Stimulated activated CD8-positive, alpha-beta memory T cell treated with anti-CD3 and anti-CD28 coated beads, Interleukin-2, amount 100 ng/mL, for 48 hours (primary cell): ENCODE measurements around the gene NTN5.
"Not testable (repeated sequence)": the region's sequence is repeated elsewhere in the genome, so short reads cannot be mapped to it uniquely, and the experiment has no call there.

Experiments
- DNase-seq, 2 donors: peaks; one replicate each; pipeline ENCODE4 v3.0.0-alpha.2; 2020; ENCODE audit warnings: low read depth in 2 of 2

Gene NTN5

GRCh38 chr19:48644355-48644754 is 28.5 kb downstream of the NTN5 start:
- no peak for DNase-seq

- no peak for DNase-seq
Observed at GRCh38 chr19:48642862-48643261, 30.0 kb downstream of the NTN5 start.

GRCh38 chr19:48641850-48642249 is 31.0 kb downstream of the NTN5 start:
- no peak for DNase-seq

GRCh38 chr19:48639483-48640375 is 33.1 kb downstream of the NTN5 start:
- DNase-seq = no peak

- no peak for DNase-seq
Observed at GRCh38 chr19:48638831-48639381, 33.9 kb downstream of the NTN5 start.

- no peak for DNase-seq
Observed at GRCh38 chr19:48637948-48638830, 34.6 kb downstream of the NTN5 start.

- DNase-seq = peak; percentile 98
Observed at GRCh38 chr19:48637449-48637947, 35.3 kb downstream of the NTN5 start.

- no peak for DNase-seq
Observed at GRCh38 chr19:48636859-48637448, 35.9 kb downstream of the NTN5 start, which contains the start of gene DBP. Gene DBP, minus strand, starts transcription at chr19:48637379. Its CDS starts 385 bp downstream, at chr19:48636994.

- DNase-seq = no peak
Observed at GRCh38 chr19:48635966-48636858, 36.6 kb downstream of the NTN5 start.

- DNase-seq = peak; percentile 61 to 71
Observed at GRCh38 chr19:48635263-48635965, 37.4 kb downstream of the NTN5 start.

- DNase-seq = peak; percentile 90 to 93
Observed at GRCh38 chr19:48634424-48635262, 38.2 kb downstream of the NTN5 start.

GRCh38 chr19:48634036-48634342 is 38.8 kb downstream of the NTN5 start:
- DNase-seq = no peak

GRCh38 chr19:48633148-48634035 is 39.4 kb downstream of the NTN5 start:
- DNase-seq = no peak

GRCh38 chr19:48632692-48633147 is 40.1 kb downstream of the NTN5 start:
- no peak for DNase-seq

- DNase-seq = not testable (repeated sequence)
Observed at GRCh38 chr19:48632286-48632685, 40.5 kb downstream of the NTN5 start.

- DNase-seq = no peak
Observed at GRCh38 chr19:48631225-48631624, 41.6 kb downstream of the NTN5 start.

GRCh38 chr19:48630296-48631063 is 42.3 kb downstream of the NTN5 start:
- DNase-seq = no peak
